K562 (cell line): ENCODE results near the gene HOXA13.

ENCODE experiments used
- CEBPG ChIP-seq, 3 experiments: fragments of 200-800 bp in 1 of 3; sonication (Bioruptor generic) in 1 of 3; sonication (generic) in 1 of 3; formaldehyde crosslinking in 1 of 3; IDR thresholded peaks in 2 of 3; conservative IDR thresholded peaks in 1 of 3; 2 replicates each; pipeline versions ENCODE4 v1.6.1 to v1.8.0; 2016 to 2022; ENCODE audit warnings: missing compliant biosample characterization in 2 of 3, missing genetic modification characterization in 2 of 3, mild to moderate bottlenecking in 1 of 3, missing genetic modification reagents in 1 of 3
- GABPA ChIP-seq: fragments of 200-800 bp; sonication (Bioruptor generic); conservative IDR thresholded peaks from 2 replicates; pipeline ENCODE4 v1.6.1; 2016; ENCODE audit warnings: low read depth, missing genetic modification characterization, missing compliant biosample characterization
- NFXL1 ChIP-seq: fragments of 450-650 bp; formaldehyde crosslinking; IDR thresholded peaks from 2 replicates; pipeline ENCODE4 v1.4.0; 2021; ENCODE audit warnings: mild to moderate bottlenecking
- POLR2A ChIP-seq: fragments of 450-650 bp; conservative IDR thresholded peaks from 2 replicates; pipeline ENCODE4 v1.6.1; 2016
- POLR2AphosphoS5 ChIP-seq: IDR thresholded peaks from 2 replicates; pipeline ENCODE4 v1.6.1; 2011; ENCODE audit warnings: mild to moderate bottlenecking, low read depth, low read length, moderate library complexity; ENCODE audit not compliant: control insufficient read depth, insufficient read depth
- RAD21 ChIP-seq, 2 experiments: fragments of 250-450 bp in 1 of 2; fragments of 450-650 bp in 1 of 2; sonication (Bioruptor Pico) in 1 of 2; formaldehyde crosslinking in 1 of 2; IDR thresholded peaks in 1 of 2; conservative IDR thresholded peaks in 1 of 2; 2 replicates each; pipeline versions ENCODE4 v1.4.0 to v1.8.0; 2020 to 2022; ENCODE audit warnings: mild to moderate bottlenecking in 2 of 2, moderate library complexity in 1 of 2

DNA sequence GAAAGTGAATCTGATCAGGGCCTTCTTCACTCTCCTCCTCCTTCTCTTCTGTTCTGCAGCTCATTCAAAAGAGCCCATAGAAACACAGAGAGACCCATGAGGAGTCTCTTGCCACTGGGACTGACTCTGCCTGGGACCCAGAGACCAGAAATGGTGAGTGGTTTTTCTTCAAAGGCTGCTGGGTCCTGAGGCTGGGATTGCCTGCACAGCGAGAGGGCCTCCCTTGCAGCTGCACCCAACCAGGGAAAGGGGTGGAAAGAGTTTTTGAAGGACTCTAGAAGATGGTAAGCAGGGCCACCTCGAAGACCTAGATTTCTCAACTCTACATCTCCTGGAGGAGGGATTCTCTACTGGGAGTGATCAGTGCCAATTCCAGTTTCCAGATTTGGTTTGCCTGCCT, 15.5 kb upstream of the HOXA13 start:
- TF ChIP-seq GABPA (tag) = no peak
- TF ChIP-seq RAD21 (CRISPR knock-in tag; conservative IDR thresholded peaks at IDR 0.05 in 1 of 2, IDR thresholded peaks at IDR 0.05 in 1 of 2) = no peak
- TF ChIP-seq POLR2AphosphoS5 = no peak
- TF ChIP-seq NFXL1 (CRISPR knock-in tag) = no peak
- TF ChIP-seq CEBPG (CRISPR knock-in tag; IDR thresholded peaks at IDR 0.05) = no peak
- TF ChIP-seq CEBPG (tag; conservative IDR thresholded peaks at IDR 0.05 in 1 of 2, IDR thresholded peaks at IDR 0.05 in 1 of 2) = no peak
- TF ChIP-seq POLR2A = no peak
